ENCODE measurements around the gene ATP2B2.

The ATP2B2 gene

GRCh38 chr3:10519236-10519635 is 13.8 kb upstream of the ATP2B2 start:
- no peaks in the 10 kb centered on the region for H3K27me3 ChIP-seq (ENCODE audit: insufficient read depth, low read length, poor library complexity, severe bottlenecking)
- H3K79me2 ChIP-seq (ENCODE audit: insufficient read depth, low read length) = no peaks in the 10 kb centered on the region
- no peaks in the 10 kb centered on the region for H3K36me3 ChIP-seq (ENCODE audit: insufficient read depth, low read length)
- no peaks in the 10 kb centered on the region for H3F3A ChIP-seq (ENCODE audit: low read depth)
- H2AFZ ChIP-seq (ENCODE audit: low read length) = no peak overlapping the region
- no peaks in the 10 kb centered on the region for H3K9me2 ChIP-seq (replicated peaks; ENCODE audit: low read depth, low read length)
- no peaks in the 10 kb centered on the region for H3K4me1 ChIP-seq (ENCODE audit: insufficient read depth, low read length, poor library complexity, severe bottlenecking)
- H3K9me3 ChIP-seq (ENCODE audit: insufficient read depth, low read depth, low read length) = no peaks in the 10 kb centered on the region
- no peak overlapping the region for H3K9ac ChIP-seq (ENCODE audit: low read depth, low read length, poor library complexity, severe bottlenecking)
- no peak overlapping the region for H3K4me3 ChIP-seq (ENCODE audit: low read length, poor library complexity, severe bottlenecking)
- TF ChIP-seq EZH2phosphoT487 (IDR thresholded peaks at IDR 0.05; ENCODE audit: borderline replicate concordance) (no peak), CTCF (conservative IDR thresholded peaks at IDR 0.05; ENCODE audit: low read length) (no peak)
- no peaks in the 10 kb centered on the region for H4K20me1 ChIP-seq (ENCODE audit: insufficient read depth, low read length, poor library complexity, severe bottlenecking)
- no peak overlapping the region for H3K4me2 ChIP-seq (ENCODE audit: low read depth, low read length, poor library complexity, severe bottlenecking)

- no peak overlapping the region for H3K4me3 ChIP-seq (ENCODE audit: low read length, poor library complexity, severe bottlenecking)
- no peaks in the 10 kb centered on the region for H3K9me3 ChIP-seq (ENCODE audit: insufficient read depth, low read depth, low read length)
- no peak overlapping the region for H3K9ac ChIP-seq (ENCODE audit: low read depth, low read length, poor library complexity, severe bottlenecking)
- no peaks in the 10 kb centered on the region for H3K79me2 ChIP-seq (ENCODE audit: insufficient read depth, low read length)
- H3K4me1 ChIP-seq (ENCODE audit: insufficient read depth, low read length, poor library complexity, severe bottlenecking) = no peaks in the 10 kb centered on the region
- no peaks in the 10 kb centered on the region for H3K27me3 ChIP-seq (ENCODE audit: insufficient read depth, low read length, poor library complexity, severe bottlenecking)
- no peak overlapping the region for H2AFZ ChIP-seq (ENCODE audit: low read length)
- TF ChIP-seq CTCF (conservative IDR thresholded peaks at IDR 0.05; ENCODE audit: low read length) (no peak), EZH2phosphoT487 (IDR thresholded peaks at IDR 0.05; ENCODE audit: borderline replicate concordance) (no peak)
- no peaks in the 10 kb centered on the region for H3F3A ChIP-seq (ENCODE audit: low read depth)
- H3K9me2 ChIP-seq (replicated peaks; ENCODE audit: low read depth, low read length) = no peaks in the 10 kb centered on the region
- H4K20me1 ChIP-seq (ENCODE audit: insufficient read depth, low read length, poor library complexity, severe bottlenecking) = no peaks in the 10 kb centered on the region
- no peaks in the 10 kb centered on the region for H3K36me3 ChIP-seq (ENCODE audit: insufficient read depth, low read length)
- no peak overlapping the region for H3K4me2 ChIP-seq (ENCODE audit: low read depth, low read length, poor library complexity, severe bottlenecking)
Observed at GRCh38 chr3:10518506-10519150, 13.2 kb upstream of the ATP2B2 start.

GRCh38 chr3:10517627-10518026 is 12.2 kb upstream of the ATP2B2 start:
- TF ChIP-seq CTCF (conservative IDR thresholded peaks at IDR 0.05; ENCODE audit: low read length) (no peak), EZH2phosphoT487 (IDR thresholded peaks at IDR 0.05; ENCODE audit: borderline replicate concordance) (no peak)
- no peak overlapping the region for H3K9ac ChIP-seq (ENCODE audit: low read depth, low read length, poor library complexity, severe bottlenecking)
- H3K9me2 ChIP-seq (replicated peaks; ENCODE audit: low read depth, low read length) = no peaks in the 10 kb centered on the region
- no peak overlapping the region for H3K4me3 ChIP-seq (ENCODE audit: low read length, poor library complexity, severe bottlenecking)
- no peak overlapping the region for H3K4me2 ChIP-seq (ENCODE audit: low read depth, low read length, poor library complexity, severe bottlenecking)
- no peaks in the 10 kb centered on the region for H3K4me1 ChIP-seq (ENCODE audit: insufficient read depth, low read length, poor library complexity, severe bottlenecking)
- H3K36me3 ChIP-seq (ENCODE audit: insufficient read depth, low read length) = no peaks in the 10 kb centered on the region
- no peak overlapping the region for H2AFZ ChIP-seq (ENCODE audit: low read length)
- H3K9me3 ChIP-seq (ENCODE audit: insufficient read depth, low read depth, low read length) = no peaks in the 10 kb centered on the region
- no peaks in the 10 kb centered on the region for H3K79me2 ChIP-seq (ENCODE audit: insufficient read depth, low read length)
- no peaks in the 10 kb centered on the region for H3K27me3 ChIP-seq (ENCODE audit: insufficient read depth, low read length, poor library complexity, severe bottlenecking)
- H4K20me1 ChIP-seq (ENCODE audit: insufficient read depth, low read length, poor library complexity, severe bottlenecking) = no peaks in the 10 kb centered on the region
- H3F3A ChIP-seq (ENCODE audit: low read depth) = no peaks in the 10 kb centered on the region

Data from Loucy (cell line).